Limb (tissue), 2 donors: Measurements from ENCODE around the gene TUBGCP6.

Experiments
- DNase-seq, 2 donors: peaks; one replicate each; pipeline ENCODE4 v3.0.0-alpha.2; 2016; ENCODE audit errors: extremely low spot score in 2 of 2

The TUBGCP6 gene

DNA sequence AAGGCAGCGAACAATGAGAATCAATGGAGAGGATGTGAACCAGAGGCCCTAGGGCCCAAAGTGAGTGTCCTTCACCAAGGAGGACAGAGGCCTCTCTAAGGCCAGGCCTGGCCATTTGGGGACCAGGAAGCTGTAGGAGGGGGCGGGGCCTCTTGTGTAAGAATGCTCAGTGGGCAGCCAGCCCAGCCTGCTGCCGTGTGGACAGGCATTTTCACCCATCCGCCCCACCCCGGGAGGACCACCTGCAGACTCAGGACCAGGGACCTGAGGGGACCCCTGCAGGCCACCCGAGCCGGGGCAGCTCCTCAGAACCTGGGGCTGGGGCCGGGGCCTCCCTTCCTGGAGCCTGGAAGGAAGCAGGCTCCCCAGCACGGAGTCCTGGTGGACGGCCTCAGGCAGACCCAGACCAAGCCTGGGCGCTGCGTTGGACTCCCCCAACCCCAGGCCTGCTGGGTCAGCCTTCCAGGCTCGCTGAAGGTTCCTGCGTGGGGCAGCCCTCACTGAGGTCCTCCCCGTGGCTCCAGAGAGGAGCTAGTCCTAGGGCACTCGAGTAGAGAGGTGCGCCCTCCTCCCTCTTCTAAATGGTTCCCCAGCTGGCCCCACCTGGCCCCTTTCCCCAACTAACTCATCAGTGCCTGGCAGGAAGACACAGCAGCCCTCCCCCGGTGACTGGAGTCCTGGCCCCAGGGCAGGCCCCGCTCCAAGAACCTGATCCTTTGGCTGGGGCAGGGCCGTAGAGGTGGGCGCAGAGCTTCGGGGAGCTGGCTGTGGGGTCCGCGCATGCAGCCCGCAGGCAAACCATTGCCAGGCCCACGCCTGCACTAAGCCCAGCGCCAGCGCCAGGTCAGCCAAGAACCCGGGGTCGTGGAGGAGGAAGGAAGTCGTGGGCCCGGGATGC is 60.6 kb downstream of the TUBGCP6 start:
- peak in 1 of 2 donors; percentile 61 for DNase-seq

DNA sequence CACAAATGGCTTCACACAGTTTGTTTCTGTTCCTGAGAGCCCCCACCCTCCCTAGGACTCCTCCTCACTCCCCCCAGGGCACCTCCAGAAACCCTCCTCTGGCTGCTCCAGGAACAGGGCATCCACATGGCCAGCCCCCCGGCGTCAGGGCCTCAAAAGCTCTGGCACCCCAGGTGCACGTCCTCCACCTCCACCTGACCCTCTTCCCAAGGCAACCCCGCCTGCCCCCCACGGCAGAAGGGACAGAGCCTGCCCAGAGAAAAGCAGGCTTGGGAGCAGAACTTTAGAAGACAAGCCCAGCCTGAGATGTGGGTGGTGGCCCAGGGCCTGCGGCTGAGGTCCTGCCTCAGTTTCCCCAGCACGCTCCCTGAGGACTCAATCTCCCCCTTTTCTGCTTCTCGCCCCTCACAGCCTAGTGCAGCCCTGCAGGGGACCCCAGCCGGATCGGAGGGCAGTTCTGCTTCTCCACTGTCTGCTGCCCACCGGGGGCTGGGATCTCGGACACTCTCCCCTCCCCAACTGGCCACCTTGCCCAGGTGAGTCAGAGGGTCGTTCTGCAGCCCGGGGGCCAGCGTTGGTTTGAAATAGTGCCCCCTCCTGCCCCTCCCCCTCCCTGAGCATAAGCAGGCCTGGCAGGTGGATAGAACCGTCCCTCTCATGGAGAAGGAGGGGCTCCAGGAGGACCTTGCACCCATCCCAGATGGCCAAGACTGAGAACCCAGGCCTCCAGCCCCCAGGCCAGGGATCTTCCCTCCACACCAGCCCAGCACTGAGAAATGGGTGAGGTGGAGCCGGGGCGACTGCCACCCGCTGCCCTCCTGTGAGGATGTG is 61.5 kb downstream of the TUBGCP6 start:
- no peak for DNase-seq

DNA sequence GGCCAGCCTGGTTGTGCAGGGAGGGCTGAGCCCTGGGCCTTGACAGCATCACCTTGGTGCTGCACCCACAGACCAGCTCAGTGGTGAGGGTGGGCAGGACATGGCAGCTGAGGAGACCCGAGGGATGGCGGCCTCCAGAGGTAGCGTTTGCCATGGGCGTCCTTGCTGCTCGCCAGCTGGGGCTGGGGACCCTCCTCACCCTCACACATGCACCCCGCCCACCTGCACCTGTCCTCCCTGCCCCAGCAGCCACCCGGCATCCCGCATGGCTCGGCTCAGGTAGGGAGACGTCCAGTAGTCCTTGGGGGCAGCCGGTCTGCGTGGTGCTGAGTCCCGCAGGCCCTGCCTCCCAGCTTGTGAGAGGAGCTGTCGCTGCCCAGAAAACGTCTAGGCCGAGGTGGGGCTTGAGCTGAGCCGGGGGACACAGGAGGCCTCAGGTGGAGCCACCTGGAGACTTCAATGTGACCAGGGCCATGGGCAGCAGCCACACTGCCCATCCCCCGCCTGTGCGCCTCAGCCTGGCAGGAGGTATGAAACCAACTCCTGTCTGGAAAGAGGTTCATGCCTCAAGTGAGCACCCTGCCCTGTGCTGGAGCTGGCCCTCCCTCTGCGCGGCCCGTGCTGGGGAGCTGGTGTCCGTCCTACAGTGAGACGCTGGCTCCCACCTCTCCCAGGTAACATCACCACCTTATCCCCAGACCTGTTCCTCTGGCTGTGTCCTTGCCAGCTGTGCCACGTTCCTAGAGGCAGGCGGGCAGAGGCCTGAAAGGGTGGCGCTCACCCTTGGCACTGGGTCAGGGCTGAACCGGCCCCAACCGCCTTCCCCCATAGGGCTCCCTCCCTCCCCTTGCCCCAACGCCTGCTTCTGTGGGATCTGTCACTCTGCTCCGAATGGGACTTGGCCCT is 62.4 kb downstream of the TUBGCP6 start:
- DNase-seq = no peak

DNA sequence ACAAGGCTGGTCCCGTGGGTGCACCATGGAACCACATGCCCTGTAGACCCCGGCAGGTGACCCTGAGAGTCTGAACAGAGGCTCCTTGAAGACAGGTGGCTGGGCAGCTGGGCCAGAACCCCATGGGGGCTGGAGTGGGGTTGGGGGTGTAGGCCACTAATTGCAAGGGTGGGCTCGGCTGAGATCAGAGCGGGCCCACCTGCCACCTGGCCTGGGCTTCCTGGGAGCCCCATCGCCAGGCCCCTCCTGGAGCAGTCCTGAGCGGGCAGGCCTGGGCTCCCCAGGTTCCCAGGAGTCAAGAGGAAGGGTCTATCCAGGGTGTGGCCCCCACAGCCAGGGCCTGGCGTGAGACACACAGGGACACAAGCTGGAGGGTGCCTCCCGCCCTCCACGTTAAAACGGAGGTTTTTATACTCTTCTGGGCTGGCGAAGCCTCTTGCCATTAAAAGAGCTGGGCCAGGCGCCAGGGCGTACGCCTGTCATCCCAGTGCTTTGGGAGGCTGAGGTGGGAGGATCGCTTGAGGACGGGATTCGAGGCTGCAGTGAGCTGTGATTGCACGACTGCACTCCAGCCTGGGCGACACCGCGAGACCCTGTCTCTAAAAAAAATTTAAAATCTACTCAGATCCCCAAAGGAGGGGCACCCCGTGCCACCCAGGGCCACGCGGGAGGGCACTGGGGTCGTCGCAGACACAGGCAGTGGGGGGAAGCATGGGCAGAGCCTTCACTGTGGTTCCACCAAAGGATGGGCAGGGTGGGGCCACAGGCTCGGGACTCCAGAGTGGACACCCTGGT is 63.9 kb downstream of the TUBGCP6 start:
- DNase-seq = peak in 1 of 2 donors; percentile 21

DNA sequence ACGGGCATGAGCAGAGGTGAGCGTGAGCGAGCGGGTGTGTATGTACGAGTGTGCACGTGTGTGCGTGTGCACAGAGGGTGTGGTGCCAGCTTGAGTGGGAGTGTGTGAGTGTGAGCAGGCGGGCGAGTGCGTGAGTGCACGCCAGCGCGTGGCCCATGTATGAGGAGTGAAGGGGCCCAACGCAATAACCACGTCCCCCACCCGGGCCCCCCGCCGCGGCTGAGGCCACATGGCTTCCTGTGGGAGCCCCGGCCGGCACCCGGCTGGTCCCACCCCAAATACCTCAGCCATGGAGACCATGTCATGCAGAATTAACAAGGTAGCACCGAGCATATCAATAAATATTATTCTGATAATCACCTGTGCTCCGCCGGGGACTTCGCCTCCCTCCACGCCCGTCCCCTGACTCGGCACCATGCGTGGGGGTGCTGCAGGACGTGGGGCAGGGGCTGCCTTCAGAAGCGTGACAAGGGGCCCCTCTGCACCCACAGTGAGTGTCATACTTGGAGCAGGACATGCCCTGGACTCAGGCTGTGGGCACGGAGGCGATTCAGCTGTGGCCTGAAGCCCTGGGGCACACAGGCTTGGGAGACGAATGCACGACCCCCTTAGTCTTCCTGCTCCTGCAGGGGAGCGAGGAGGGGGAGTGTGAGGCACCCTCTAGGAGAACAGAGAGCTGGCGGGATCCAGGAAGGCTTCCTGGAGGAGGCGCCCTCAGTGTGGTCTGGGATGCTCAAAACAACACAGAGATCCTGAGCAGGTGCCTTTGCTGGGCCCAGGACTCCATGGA is 64.7 kb downstream of the TUBGCP6 start:
- DNase-seq = no peak

DNA sequence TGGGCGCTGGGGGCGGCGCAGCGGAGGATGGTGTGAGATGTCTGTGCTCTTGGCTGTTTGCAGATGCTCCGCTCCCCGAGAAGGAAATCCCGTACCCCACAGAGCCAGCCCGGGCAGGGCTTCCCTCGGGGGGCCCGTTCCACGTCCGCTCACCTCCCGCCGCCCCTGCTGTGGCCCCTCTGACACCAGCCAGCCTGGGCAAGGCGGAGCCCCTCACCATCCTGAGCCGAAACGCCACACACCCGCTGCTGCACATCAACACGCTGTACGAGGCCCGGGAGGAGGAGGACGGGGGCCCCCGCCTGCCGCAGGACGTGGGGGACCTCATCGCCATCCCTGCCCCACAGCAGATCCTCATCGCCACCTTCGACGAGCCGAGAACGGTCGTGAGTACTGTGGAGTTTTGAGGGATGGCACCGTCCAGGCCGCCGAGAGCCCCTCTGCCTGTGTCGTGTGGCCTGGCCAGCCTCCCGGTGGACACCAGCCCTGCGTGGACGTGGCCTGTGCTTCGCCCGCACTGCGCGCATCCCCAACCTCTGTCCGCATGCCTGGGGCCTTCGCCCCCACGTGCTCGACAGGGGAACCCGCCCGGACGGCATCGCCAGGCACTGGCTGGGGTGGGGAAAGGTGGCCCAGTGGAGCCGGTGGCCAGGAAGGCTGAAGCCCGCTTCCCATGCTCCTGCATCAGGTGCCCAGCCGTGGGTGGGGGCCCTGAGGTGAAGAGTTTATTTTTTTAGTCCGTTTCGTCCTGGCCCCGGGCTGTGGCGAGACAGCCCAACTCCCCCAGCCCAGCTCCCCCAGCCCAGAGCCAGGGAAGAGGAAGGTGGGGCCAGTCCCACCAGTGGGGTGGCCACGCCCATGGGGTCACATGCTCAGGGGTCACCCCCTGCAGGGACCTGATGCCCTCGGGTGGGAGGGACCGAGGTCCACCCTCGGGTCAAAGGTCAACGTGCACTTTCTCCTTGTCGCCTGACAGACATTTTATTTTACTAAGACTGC is 65.7 kb downstream of the TUBGCP6 start:
- DNase-seq = peak in 1 of 2 donors; percentile 24

DNA sequence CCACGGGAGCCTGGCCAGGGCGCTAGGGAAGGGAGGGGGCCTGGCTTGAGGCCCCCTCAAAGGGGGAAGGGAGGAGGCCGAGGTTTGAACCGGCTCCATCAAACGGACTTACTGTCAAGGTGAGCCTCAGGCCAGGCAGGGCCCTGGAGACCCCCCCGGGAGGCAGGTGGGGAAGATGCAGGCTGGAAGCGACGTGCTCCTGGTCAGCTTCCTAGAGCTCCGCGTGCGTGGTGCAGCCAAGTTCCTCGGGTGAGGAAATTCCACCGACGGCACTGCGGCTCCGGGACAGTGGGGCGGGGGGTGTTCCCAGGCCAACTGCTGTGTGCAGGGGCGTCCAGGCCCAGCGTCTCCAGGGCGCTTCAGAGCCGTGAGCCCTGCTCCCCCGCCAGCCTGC is 66.4 kb downstream of the TUBGCP6 start:
- DNase-seq = peak in 1 of 2 donors; percentile 37

DNA sequence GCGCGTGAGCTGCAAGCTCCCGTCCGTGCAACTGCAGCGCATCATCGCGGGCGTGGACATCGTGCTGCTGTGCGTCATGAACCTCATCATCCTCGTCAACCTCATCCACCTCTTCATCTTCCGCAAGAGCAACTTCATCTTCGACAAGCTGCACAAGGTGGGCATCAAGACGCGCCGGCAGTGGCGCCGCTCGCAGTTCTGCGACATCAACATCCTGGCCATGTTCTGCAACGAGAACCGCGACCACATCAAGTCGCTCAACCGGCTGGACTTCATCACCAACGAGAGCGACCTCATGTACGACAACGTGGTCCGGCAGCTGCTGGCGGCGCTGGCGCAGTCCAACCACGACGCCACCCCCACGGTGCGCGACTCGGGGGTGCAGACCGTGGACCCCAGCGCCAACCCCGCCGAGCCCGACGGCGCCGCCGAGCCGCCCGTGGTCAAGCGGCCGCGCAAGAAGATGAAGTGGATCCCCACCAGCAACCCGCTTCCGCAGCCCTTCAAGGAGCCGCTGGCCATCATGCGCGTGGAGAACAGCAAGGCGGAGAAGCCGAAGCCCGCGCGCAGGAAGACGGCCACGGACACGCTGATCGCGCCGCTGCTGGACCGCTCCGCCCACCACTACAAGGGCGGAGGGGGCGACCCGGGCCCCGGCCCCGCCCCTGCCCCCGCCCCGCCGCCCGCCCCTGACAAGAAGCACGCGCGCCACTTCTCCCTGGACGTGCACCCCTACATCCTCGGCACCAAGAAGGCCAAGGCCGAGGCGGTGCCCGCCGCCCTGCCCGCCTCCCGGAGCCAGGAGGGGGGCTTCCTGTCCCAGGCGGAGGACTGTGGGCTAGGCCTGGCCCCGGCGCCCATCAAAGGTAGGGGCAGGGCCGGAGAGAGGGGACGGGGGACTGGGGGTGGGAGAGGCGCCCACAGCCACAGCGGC is 67.0 kb downstream of the TUBGCP6 start:
- no peak for DNase-seq

DNA sequence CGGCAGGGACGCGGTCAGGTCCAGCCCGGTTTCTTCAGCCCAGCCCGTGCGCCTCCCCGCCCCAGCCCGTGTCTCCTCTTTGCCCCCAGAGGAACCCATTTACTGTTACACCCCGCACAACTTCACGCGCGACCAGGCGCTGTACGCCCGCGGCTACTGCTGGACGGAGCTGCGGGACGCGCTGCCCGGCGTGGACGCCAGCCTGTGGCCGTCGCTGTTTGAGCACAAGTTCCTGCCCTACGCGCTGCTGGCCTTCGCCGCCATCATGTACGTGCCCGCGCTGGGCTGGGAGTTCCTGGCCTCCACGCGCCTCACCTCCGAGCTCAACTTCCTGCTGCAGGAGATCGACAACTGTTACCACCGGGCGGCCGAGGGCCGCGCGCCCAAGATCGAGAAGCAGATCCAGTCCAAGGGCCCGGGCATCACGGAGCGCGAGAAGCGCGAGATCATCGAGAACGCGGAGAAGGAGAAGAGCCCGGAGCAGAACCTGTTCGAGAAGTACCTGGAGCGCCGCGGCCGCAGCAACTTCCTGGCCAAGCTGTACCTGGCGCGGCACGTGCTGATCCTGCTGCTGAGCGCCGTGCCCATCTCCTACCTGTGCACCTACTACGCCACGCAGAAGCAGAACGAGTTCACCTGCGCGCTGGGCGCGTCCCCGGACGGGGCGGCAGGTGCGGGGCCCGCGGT is 67.8 kb downstream of the TUBGCP6 start:
- DNase-seq = no peak

DNA sequence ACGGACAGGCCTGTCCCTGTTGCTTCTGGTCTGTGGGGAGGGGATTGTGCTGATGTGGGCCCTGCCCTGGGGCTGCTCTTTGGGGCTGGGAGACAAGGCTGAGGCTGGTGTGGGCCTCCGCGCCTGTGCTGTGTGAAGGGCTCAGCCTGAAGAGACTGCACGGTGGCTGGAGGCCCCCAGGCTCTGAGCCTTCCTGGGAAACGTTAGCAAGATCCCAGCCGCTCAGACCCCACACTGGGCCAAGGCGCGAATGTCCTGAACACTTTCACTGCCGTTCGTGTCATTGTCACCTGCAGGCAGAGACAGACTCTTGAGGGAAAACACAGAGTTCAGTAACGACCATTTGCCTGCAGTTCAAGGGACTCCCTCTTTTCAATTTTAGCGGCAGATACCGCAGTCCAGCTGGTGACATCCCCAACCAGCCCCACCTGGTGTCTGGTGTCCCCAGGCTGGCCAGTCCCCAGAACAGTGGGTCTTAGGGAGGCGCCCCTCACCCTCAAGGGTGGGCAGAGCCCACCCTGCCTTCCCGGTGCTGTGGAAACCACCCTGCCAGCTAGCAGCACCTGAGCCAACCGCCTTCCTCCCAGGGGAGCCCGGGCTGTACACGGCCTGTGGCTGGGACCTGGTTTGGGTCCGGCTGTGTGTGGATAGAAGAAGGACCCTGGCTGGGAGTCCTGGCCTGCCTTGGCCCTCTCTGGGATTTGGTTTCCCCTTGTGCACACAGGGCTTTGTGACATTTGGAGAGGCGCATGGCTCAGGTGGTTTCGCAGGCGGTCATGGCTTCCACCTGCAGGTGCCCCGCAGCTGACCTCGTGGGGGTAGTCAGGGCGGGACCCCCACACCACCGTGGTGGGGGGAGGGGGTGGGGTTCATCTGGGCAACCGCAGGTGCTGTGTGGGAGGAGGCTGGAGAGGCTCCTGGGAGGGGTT is 68.6 kb downstream of the TUBGCP6 start:
- no peak for DNase-seq

DNA sequence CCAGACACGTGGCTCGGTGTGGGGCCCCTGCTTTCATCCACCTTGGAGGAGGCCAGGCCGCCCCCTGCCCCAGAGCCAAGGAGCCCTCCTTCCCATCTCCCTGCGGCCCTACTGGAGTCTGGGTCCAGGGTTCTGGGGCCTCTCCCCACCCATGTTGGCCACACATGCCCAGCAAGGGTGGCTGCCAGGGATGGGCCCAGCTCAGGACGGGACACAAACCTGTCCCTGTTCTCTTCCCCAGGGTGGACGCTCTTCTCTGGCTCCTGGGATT is 69.7 kb downstream of the TUBGCP6 start:
- no peak for DNase-seq

DNA sequence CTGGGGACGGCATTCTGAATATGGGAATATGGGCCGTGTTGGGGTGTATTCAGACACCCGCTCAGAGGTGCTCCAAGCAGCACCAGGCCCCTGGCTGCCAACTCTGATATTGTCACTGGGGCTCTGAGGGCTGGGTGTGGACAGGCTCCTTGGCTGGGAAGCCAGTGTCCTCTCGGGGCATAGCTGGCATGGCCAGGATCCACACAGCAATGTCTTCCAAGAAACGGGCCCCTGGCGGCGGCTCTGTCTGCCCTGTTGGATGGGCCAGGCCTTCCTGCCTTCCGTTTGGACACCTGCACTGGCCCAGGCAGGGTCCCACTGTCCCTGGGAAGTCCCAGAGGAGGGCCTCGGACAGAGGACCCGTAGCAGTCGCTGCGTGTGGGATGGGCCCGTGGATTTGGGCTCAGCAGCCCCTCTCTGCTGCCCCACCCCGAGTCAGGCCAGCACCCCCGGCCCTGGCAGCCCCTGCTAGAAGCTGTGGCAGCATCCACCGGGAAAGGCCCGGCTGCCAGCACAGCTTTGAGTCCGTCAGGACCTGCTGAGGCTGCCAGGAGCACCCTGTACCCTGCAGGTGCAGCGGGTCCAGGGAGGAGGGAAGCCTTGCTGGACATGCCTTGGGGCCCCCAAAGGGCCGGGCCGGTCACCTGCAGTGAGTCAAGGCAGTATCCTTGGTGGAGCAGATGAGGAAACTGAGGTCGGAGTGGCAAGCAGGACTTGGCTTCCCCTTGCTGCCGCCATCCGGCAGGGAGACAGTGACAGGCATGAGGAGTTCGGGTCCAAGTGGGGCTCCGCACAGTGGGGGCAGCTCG is 70.2 kb downstream of the TUBGCP6 start:
- DNase-seq = no peak

DNA sequence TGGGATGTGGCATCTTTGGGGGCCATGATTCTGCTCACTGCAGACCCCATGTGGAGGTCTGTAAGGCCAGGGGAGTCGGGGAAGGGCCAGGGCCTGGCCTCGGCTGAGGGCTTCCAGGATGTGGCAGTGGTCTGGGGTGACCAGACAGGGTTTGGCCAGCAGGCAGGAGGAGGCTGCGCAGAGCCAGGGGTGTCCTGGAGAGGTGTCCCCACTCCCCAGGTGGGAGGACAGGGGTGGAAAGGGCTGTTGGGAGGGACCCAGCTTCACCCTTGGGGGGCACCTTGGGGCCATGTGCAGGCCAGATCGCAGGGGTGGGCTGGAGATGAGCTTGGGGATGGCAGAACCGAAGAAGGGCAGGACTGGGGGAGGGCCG is 70.9 kb downstream of the TUBGCP6 start:
- no peak for DNase-seq

DNA sequence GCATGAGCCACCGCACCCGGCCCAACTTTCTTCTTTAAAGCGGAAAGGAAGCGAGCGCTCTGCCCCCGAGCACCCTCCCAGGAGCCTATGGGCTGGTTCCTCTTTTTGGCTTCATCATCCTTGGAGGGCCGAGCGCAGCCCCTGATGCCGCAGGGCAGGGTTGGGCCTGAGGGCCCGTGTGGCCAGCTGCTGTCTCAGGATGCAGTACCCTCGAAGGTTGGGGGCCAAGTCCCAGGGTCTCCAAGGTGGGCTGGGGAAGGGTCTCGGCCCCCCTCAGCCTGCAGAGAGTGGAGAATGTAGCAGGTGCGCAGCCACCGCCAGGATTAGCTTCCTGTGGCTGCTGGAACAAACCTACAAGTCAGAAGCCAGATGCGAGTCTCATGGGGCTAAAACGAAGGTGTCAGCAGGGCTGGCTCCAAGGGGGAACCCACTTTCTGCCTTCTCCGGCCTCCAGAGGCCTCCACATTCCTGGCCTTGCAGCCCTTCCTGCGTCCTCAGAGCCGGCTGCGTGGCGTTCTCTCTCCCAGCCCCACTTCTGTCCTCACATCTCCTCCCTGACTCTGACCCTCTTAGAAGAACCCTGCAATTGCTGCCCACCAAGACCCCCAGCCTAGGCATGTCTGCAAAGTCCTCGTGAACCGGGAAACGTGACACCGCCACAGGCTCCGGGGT is 71.4 kb downstream of the TUBGCP6 start:
- DNase-seq = no peak

DNA sequence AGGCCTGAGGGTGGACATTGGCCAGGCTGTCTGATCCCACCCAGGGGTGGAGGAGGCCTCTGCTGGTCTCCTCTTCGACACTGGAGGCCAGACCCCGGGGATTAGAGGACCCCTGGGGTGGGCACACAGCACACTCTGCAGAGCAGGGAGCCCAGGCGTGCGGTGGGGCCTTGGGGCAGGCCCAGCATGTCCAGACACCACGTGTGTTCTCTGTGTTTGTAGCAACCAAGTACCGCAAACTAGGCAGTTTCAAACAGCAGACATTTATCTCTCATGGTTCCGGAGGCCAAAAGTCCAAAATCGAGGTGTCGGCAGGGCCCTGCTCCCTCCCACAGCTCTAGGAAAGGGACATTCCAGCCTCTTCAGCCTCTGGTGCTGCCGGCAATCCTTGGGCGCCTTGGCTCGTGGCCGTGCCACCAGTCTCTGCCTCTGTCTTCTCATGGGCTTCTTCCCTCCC is 72.8 kb downstream of the TUBGCP6 start:
- no peak for DNase-seq
